Measurements from ENCODE around the gene DOK6.

DNA sequence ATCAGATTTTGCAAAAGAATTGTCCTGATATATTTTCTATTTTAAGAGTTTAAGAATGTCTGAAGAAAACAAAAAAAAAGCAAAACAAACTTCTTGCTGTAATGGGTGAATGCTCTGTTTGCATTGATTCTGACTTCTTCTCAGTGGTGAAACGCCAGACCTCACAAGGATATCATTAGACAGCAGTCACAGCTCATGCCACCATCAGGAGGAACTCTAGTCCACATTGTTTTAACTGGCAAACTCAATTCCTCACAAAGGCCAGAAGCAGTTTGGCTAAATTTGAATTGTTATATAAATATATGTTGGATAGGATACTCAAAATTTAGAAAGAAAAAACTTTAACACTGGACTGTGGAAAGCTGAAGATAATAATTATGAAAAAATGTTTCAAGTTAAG is 89.4 kb downstream of the DOK6 start:
- TF ChIP-seq POLR2AphosphoS5 (IDR thresholded peaks at IDR 0.05; ENCODE audit: borderline replicate concordance, low read depth, low read length) (no peak), EZH2 (IDR thresholded peaks at IDR 0.05) (no peak)
